SK-N-SH (cell line): ENCODE measurements around the gene ANKRD52. TPM values are rescaled to one million over a fixed set of nuclear protein-coding genes. Genes with fewer than 3 reads are reported as not detected.

Experiments
- CTCF ChIA-PET: fragments of 300-600, 350-600 bp; formaldehyde crosslinking; extraction: SDS; loops from one replicate; lab custom pipeline; 2021; lab: Yijun Ruan, JAX
- POLR2A ChIA-PET: fragments of 350-600 bp; sonication (Branson Sonifier 250); formaldehyde crosslinking; extraction: SDS; loops from one replicate; lab custom pipeline; 2020; ENCODE audit warnings: antibody characterized with exemption, inconsistent platforms; lab: Yijun Ruan, JAX
- DNase-seq: peaks from one replicate; pipeline ENCODE4 v3.0.0; 2012
- H2AFZ ChIP-seq: fragments of 200-600 bp; sonication (generic); 2 replicates; pipeline ENCODE4 v1.8.1; 2016; ENCODE audit warnings: antibody characterized with exemption, mild to moderate bottlenecking, low read depth
- H3F3A ChIP-seq: fragments of 200-600 bp; sonication (generic); replicated peaks from 2 replicates; pipeline ENCODE3; 2016; ENCODE audit warnings: antibody characterized with exemption, mild to moderate bottlenecking; ENCODE audit not compliant: insufficient read depth
- H3K27ac ChIP-seq, 2 experiments: fragments of 200-500 bp in 1 of 2; fragments of 200-600 bp in 1 of 2; sonication (Bioruptor generic) in 1 of 2; sonication (generic), shearing (Covaris generic) in 1 of 2; 2 replicates each; pipeline versions ENCODE4 v1.5.1 to v1.6.1; 2014 to 2016; ENCODE audit warnings: low read depth in 2 of 2, inconsistent platforms in 1 of 2, low read length in 1 of 2, mild to moderate bottlenecking in 1 of 2, mixed read lengths in 1 of 2
- H3K27me3 ChIP-seq: fragments of 200-600 bp; sonication (generic), shearing (Covaris generic); 2 replicates; pipeline ENCODE4 v1.6.1; 2016; ENCODE audit warnings: mixed run types; ENCODE audit not compliant: insufficient read depth
- H3K36me3 ChIP-seq, 2 experiments: fragments of 200-500 bp in 1 of 2; fragments of 200-600 bp in 1 of 2; sonication (Bioruptor generic) in 1 of 2; sonication (generic) in 1 of 2; replicated peaks in 1 of 2; 2 replicates each; pipeline versions ENCODE3 to v1.5.1; 2014 to 2016; ENCODE audit warnings: low read length in 1 of 2, mild to moderate bottlenecking in 1 of 2; ENCODE audit not compliant: insufficient read depth in 2 of 2, control insufficient read depth in 1 of 2
- H3K4me1 ChIP-seq, 2 experiments: fragments of 200-500 bp in 1 of 2; fragments of 200-600 bp in 1 of 2; sonication (Bioruptor generic) in 1 of 2; sonication (generic), shearing (Covaris generic) in 1 of 2; 2 replicates each; pipeline versions ENCODE4 v1.5.1 to v1.6.1; 2014 to 2016; ENCODE audit warnings: low read depth in 1 of 2, low read length in 1 of 2, mixed run types in 1 of 2; ENCODE audit not compliant: insufficient read depth in 2 of 2, control insufficient read depth in 1 of 2
- H3K4me2 ChIP-seq: fragments of 200-600 bp; sonication (generic), shearing (Covaris generic); 2 replicates; pipeline ENCODE4 v1.6.1; 2017; ENCODE audit warnings: mixed run types
- H3K4me3 ChIP-seq, 2 experiments: fragments of 200-500 bp in 1 of 2; fragments of 200-600 bp in 1 of 2; sonication (Bioruptor generic) in 1 of 2; sonication (generic), shearing (Covaris generic) in 1 of 2; 2 replicates each; pipeline versions ENCODE4 v1.5.1 to v1.8.1; 2014 to 2016; ENCODE audit warnings: low read depth in 2 of 2, inconsistent platforms in 1 of 2, low read length in 1 of 2, mild to moderate bottlenecking in 1 of 2, mixed read lengths in 1 of 2, moderate library complexity in 1 of 2
- H3K79me2 ChIP-seq: fragments of 200-600 bp; sonication (generic); 2 replicates; pipeline ENCODE4 v1.8.1; 2017; ENCODE audit warnings: mild to moderate bottlenecking; ENCODE audit not compliant: insufficient read depth
- H3K9ac ChIP-seq: fragments of 200-600 bp; sonication (generic); 2 replicates; pipeline ENCODE4 v1.6.1; 2017; ENCODE audit warnings: mixed run types
- H3K9me2 ChIP-seq: fragments of 200-600 bp; sonication (generic); 2 replicates; pipeline ENCODE4 v1.6.1; 2017; ENCODE audit warnings: mixed run types
- H3K9me3 ChIP-seq: fragments of 200-600 bp; sonication (generic); 2 replicates; pipeline ENCODE4 v1.6.1; 2017; ENCODE audit warnings: mixed run types, mild to moderate bottlenecking, moderate library complexity
- H4K20me1 ChIP-seq: fragments of 200-600 bp; sonication (generic); 2 replicates; pipeline ENCODE4 v1.6.1; 2017; ENCODE audit warnings: mild to moderate bottlenecking, mixed run types; ENCODE audit not compliant: insufficient read depth
- CHD2 ChIP-seq: fragments of 150-350 bp; IDR thresholded peaks from 2 replicates; pipeline ENCODE4 v1.6.1; 2018; ENCODE audit warnings: low read length; ENCODE audit not compliant: partially characterized antibody
- CTCF ChIP-seq: fragments of 200-600 bp; sonication (generic); IDR thresholded peaks from 2 replicates; pipeline ENCODE4 v1.6.1; 2017; ENCODE audit warnings: antibody characterized with exemption, mild to moderate bottlenecking, moderate library complexity
- FOSL2 ChIP-seq: IDR thresholded peaks from 2 replicates; pipeline ENCODE4 v1.4.0; 2012; ENCODE audit warnings: low read depth, mild to moderate bottlenecking, moderate library complexity, borderline replicate concordance
- FOXJ3 ChIP-seq: sonication (generic); formaldehyde crosslinking; IDR thresholded peaks from 2 replicates; pipeline ENCODE4 v1.5.1; 2020; ENCODE audit warnings: mild to moderate bottlenecking, missing genetic modification reagents
- FOXM1 ChIP-seq: IDR thresholded peaks from 2 replicates; pipeline ENCODE4 v1.4.0; 2012; ENCODE audit warnings: low read depth, mild to moderate bottlenecking
- GABPA ChIP-seq: IDR thresholded peaks from 2 replicates; pipeline ENCODE4 v1.4.0; 2012; ENCODE audit warnings: low read depth, mild to moderate bottlenecking
- GATA2 ChIP-seq: sonication (generic); formaldehyde crosslinking; IDR thresholded peaks from 2 replicates; pipeline ENCODE4 v1.5.0; 2020; ENCODE audit warnings: mild to moderate bottlenecking, missing genetic modification reagents
- JUND ChIP-seq: IDR thresholded peaks from 2 replicates; pipeline ENCODE4 v1.4.0; 2012
- MEF2A ChIP-seq: IDR thresholded peaks from 2 replicates; pipeline ENCODE4 v1.4.0; 2012; ENCODE audit warnings: low read depth, borderline replicate concordance
- NRF1 ChIP-seq: IDR thresholded peaks from 2 replicates; pipeline ENCODE4 v1.6.1; 2012; ENCODE audit warnings: low read depth, mild to moderate bottlenecking, low read length
- PBX3 ChIP-seq: IDR thresholded peaks from 2 replicates; pipeline ENCODE4; 2012
- POLR2AphosphoS5 ChIP-seq: IDR thresholded peaks from 2 replicates; pipeline ENCODE4 v1.6.1; 2012; ENCODE audit warnings: low read depth, low read length
- RAD21 ChIP-seq: IDR thresholded peaks from 2 replicates; pipeline ENCODE4 v1.6.1; 2012; ENCODE audit warnings: mild to moderate bottlenecking, low read length
- RCOR1 ChIP-seq: fragments of 150-350 bp; IDR thresholded peaks from 2 replicates; pipeline ENCODE4 v1.6.1; 2017; ENCODE audit warnings: antibody characterized with exemption, low read length
- REST ChIP-seq: IDR thresholded peaks from 2 replicates; pipeline ENCODE4 v1.6.1; 2012; ENCODE audit warnings: mild to moderate bottlenecking, low read depth, low read length, moderate library complexity
- RFX5 ChIP-seq: IDR thresholded peaks from 2 replicates; pipeline ENCODE4 v1.6.1; 2012; ENCODE audit warnings: mild to moderate bottlenecking, improper control_type of control experiment, low read length
- SIN3A ChIP-seq: IDR thresholded peaks from 2 replicates; pipeline ENCODE4 v1.6.1; 2012; ENCODE audit warnings: low read depth, mild to moderate bottlenecking, low read length, moderate library complexity, borderline replicate concordance
- SMC3 ChIP-seq: IDR thresholded peaks from 2 replicates; pipeline ENCODE4 v1.6.1; 2012; ENCODE audit warnings: low read depth, low read length, improper control_type of control experiment
- TCF12 ChIP-seq: IDR thresholded peaks from 2 replicates; pipeline ENCODE4 v1.4.0; 2012
- TEAD4 ChIP-seq: IDR thresholded peaks from 2 replicates; pipeline ENCODE4 v1.4.0; 2012; ENCODE audit warnings: mild to moderate bottlenecking, borderline replicate concordance; ENCODE audit not compliant: insufficient read depth
- ZBTB33 ChIP-seq: IDR thresholded peaks from 2 replicates; pipeline ENCODE4 v1.4.0; 2012; ENCODE audit warnings: low read depth, borderline replicate concordance
- WGBS: methylation state at CpG from one replicate; pipeline ENCODE4 v1.1.6; 2017; ENCODE audit warnings: low lambda C conversion rate; 5-methylcytosine and 5-hydroxymethylcytosine counted together
- polyA plus RNA-seq, 3 experiments: library from polyadenylated mRNA; depleted of rRNA; stranded (reverse); fragments of >200 nt; gene quantifications; 2 replicates each; pipeline ENCODE4 v1.2.3, GENCODE V29; 2012
- TF ChIP-seq, protein P1 (sequence below): IDR thresholded peaks from 2 replicates; pipeline ENCODE4 v1.4.0; 2012; ENCODE audit warnings: low read depth, borderline replicate concordance
- TF ChIP-seq, protein P2 (sequence below): fragments of 150-350 bp; IDR thresholded peaks from 2 replicates; pipeline ENCODE4 v1.6.1; 2017; ENCODE audit warnings: antibody characterized with exemption, low read length, low read depth, borderline replicate concordance
- TF ChIP-seq, protein P3 (sequence below): IDR thresholded peaks from 2 replicates; pipeline ENCODE4 v1.4.0; 2012; ENCODE audit warnings: low read depth

Gene ANKRD52
- polyA plus RNA-seq, 1 of the 3 experiments (the other 2 are of a cell fraction) = 23.4 TPM

DNA sequence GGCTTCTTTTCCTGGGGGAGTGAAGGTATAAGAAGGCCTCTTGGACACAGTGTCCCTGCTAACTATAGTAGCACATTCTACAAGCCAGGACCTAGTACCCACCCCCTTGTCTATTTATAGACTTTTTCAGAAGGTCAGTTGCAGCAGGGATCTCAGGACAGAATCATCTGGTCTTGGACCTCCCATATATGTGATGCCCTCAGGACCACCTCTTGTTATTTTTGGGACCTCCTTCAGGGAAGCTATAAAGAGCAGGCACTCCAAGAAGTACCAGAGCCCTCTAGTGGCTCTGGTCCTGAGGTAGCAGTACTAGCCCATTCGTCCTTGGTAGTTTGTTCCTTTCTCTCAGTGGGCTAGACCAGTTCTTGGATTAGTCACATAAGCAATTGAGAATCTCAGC is 12.8 kb upstream of the ANKRD52 start:
- Histone ChIP-seq H3K27me3 (no peaks in the 10 kb centered on the region), H3K27ac (no peak overlapping the region; a peak in 1 of 4 replicates), H4K20me1 (no peaks in the 10 kb centered on the region), H3K9me3 (no peaks in the 10 kb centered on the region), H3K4me1 (peaks cover 0 to 8% of the 10 kb centered on the region in 2 experiments; a peak in 1 of 4 replicates), H3K4me3 (no peak overlapping the region), H3F3A (peaks cover 58% of the 10 kb centered on the region), H3K36me3 (peaks cover 39 to 56% of the 10 kb centered on the region in 2 experiments), H3K9ac (no peak overlapping the region), H3K79me2 (no peaks in the 10 kb centered on the region), H3K9me2 (no peaks in the 10 kb centered on the region), H2AFZ (no peak overlapping the region), H3K4me2 (no peak overlapping the region)
- ChIA-PET POLR2A (interaction anchor here (0.6 kb wide), 1 partner anchor 24 kb away, joined by 3 read pairs; no protein-coding TSS in a partner anchor), CTCF (interaction anchor here (0.7 to 1.3 kb wide), 3 partner anchors 12 to 193 kb away, joined by 3 to 8 read pairs (median 7); partner anchors contain the start of gene ANKRD52)
- 45% methylated on average over 1 of the region's 1 CpG for WGBS
- DNase-seq = no peak
- TF ChIP-seq SMC3 (0 out of 2 replicates have a peak, but pooled peaks have one; percentile 16), POLR2AphosphoS5 (no peak), ZBTB33 (no peak), SIN3A (no peak), RFX5 (no peak), RCOR1 (no peak), GATA2 (no peak), CTCF (peak; percentile 58), RAD21 (peak; percentile 32; the same call in 1 of the 2 replicates), PBX3 (no peak), FOXM1 (no peak), CHD2 (no peak), NRF1 (no peak), GABPA (no peak), JUND (no peak), FOXJ3 (CRISPR knock-in tag) (no peak), REST (no peak), MEF2A (no peak), FOSL2 (no peak), TEAD4 (no peak), TCF12 (no peak)
- TF ChIP-seq, protein P1, sequence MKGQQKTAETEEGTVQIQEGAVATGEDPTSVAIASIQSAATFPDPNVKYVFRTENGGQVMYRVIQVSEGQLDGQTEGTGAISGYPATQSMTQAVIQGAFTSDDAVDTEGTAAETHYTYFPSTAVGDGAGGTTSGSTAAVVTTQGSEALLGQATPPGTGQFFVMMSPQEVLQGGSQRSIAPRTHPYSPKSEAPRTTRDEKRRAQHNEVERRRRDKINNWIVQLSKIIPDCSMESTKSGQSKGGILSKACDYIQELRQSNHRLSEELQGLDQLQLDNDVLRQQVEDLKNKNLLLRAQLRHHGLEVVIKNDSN = no peak
- TF ChIP-seq, protein P2, sequence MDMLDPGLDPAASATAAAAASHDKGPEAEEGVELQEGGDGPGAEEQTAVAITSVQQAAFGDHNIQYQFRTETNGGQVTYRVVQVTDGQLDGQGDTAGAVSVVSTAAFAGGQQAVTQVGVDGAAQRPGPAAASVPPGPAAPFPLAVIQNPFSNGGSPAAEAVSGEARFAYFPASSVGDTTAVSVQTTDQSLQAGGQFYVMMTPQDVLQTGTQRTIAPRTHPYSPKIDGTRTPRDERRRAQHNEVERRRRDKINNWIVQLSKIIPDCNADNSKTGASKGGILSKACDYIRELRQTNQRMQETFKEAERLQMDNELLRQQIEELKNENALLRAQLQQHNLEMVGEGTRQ = no peak
- TF ChIP-seq, protein P3, sequence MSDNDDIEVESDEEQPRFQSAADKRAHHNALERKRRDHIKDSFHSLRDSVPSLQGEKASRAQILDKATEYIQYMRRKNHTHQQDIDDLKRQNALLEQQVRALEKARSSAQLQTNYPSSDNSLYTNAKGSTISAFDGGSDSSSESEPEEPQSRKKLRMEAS = no peak
